Heart left ventricle (tissue), 13 donors: ENCODE results near the gene RAD50.

Source experiments
- CTCF ChIP-seq, 12 donors: fragments of 200-600 bp; sonication (generic) in 4 of 12; IDR thresholded peaks; one replicate each; pipeline versions ENCODE4 v1.5.0 to v1.8.0; 2018 to 2022; ENCODE audit warnings: antibody characterized with exemption in 12 of 12, mild to moderate bottlenecking in 5 of 12
- POLR2A ChIP-seq, 2 donors: fragments of 450-650 bp; IDR thresholded peaks; one replicate each; pipeline ENCODE4 v1.6.1; 2017; ENCODE audit warnings: antibody characterized with exemption in 2 of 2, mild to moderate bottlenecking in 2 of 2, moderate library complexity in 2 of 2
- donor health status: ischemic (EF 13 %, LVEDD 7.1; RV severe dilation, severe dysfunction).
- donor health status: DM: no; HTN: yes; CAD: no.
- donor health status: DM: no; HTN: no; CAD: no.
- donor health status: ischemic (EF 25% LVEDD 6.9; RV normal size, moderate dysfunction).
- donor health status: ischemic (EF 25% LVEDD 5.7; RV mildly dilated, moderate dysfunction).
- donor health status: ischemic (EF 35%, LVEDD 5.7; RV mildly dilated, moderate dysfunction).
- donor health status: nonischemic (EF 11% LVEDD 7.7; RV severe dilation, severe dysfunction).
- donor health status: DM: yes; HTN: yes; CAD: no.
- donor health status: PGD.
- donor health status: ischemic (EF 29% LVEDD 5.4; RV normal size, mild dysfunction).
- donor health status: nonischemic (EF 23%, LVEDD 6.1; RV moderate dilation, normal function).

DNA sequence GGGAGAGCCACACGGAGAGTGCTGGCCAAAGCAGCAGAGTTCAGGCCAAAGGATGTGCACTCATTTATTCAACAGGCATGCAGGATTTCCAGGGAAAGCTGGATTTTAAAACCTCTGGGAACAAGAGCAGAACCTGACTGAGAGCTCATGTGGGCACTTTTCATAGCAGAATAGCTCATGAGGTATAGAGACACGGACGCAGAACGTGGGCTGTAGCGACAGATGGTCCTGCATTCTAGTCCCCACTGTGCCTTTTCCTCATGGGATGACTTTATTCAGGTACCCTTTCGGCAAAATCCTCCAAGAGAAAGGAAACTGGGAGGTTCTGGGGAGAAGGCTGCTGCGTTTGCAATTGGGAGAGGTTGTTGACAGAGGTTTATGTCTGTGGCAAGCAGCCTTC, 122.4 kb downstream of the RAD50 start:
- no peak for TF ChIP-seq POLR2A (IDR thresholded peaks at IDR 0.05)
- no peak for TF ChIP-seq CTCF (IDR thresholded peaks at IDR 0.05)
